Loucy (cell line): ENCODE results near the gene FOXD1.
"Not testable (repeated sequence)": the region's sequence is repeated elsewhere in the genome, so short reads cannot be mapped to it uniquely, and the experiment has no call there.

Experiments
- H2AFZ ChIP-seq: fragments of 200-600 bp; sonication (generic); 2 replicates; pipeline ENCODE4 v1.6.0; 2016; ENCODE audit warnings: antibody characterized with exemption, mild to moderate bottlenecking, low read length, moderate library complexity
- H3F3A ChIP-seq: fragments of 200-600 bp; 2 replicates; pipeline ENCODE4 v1.6.0; 2016; ENCODE audit warnings: antibody characterized with exemption, low read depth, mild to moderate bottlenecking
- H3K27me3 ChIP-seq: fragments of 200-600 bp; sonication (generic); 2 replicates; pipeline ENCODE4 v1.6.1; 2014; ENCODE audit warnings: low read length, mild to moderate bottlenecking; ENCODE audit not compliant: insufficient read depth, poor library complexity, severe bottlenecking
- H3K36me3 ChIP-seq: fragments of 200-600 bp; sonication (generic); 2 replicates; pipeline ENCODE4 v1.6.1; 2016; ENCODE audit warnings: low read length; ENCODE audit not compliant: insufficient read depth
- H3K4me1 ChIP-seq: fragments of 200-600 bp; sonication (generic); 2 replicates; pipeline ENCODE4 v1.5.1; 2014; ENCODE audit warnings: low read length, mild to moderate bottlenecking; ENCODE audit not compliant: insufficient read depth, poor library complexity, severe bottlenecking
- H3K4me2 ChIP-seq: fragments of 200-600 bp; sonication (generic); 2 replicates; pipeline ENCODE4 v1.6.0; 2014; ENCODE audit warnings: antibody characterized with exemption, low read length, low read depth, mild to moderate bottlenecking; ENCODE audit not compliant: poor library complexity, severe bottlenecking
- H3K4me3 ChIP-seq: fragments of 200-600 bp; sonication (generic); 2 replicates; pipeline ENCODE4 v1.5.1; 2014; ENCODE audit warnings: low read length, mild to moderate bottlenecking, mixed read lengths; ENCODE audit not compliant: poor library complexity, severe bottlenecking
- H3K79me2 ChIP-seq: fragments of 200-600 bp; sonication (generic); 2 replicates; pipeline ENCODE4 v1.6.1; 2014; ENCODE audit warnings: low read length; ENCODE audit not compliant: insufficient read depth
- H3K9ac ChIP-seq: fragments of 200-600 bp; sonication (generic); 2 replicates; pipeline ENCODE4 v1.6.0; 2014; ENCODE audit warnings: mild to moderate bottlenecking, low read depth, low read length, moderate library complexity; ENCODE audit not compliant: poor library complexity, severe bottlenecking
- H3K9me2 ChIP-seq: fragments of 200-600 bp; sonication (generic); replicated peaks from 2 replicates; pipeline ENCODE4 v1.6.1; 2016; ENCODE audit warnings: low read depth, low read length, mixed read lengths
- H3K9me3 ChIP-seq: fragments of 200-600 bp; sonication (generic); 2 replicates; pipeline ENCODE4 v1.6.1; 2014; ENCODE audit warnings: mild to moderate bottlenecking, antibody characterized with exemption, low read length, low read depth; ENCODE audit not compliant: insufficient read depth
- H4K20me1 ChIP-seq: fragments of 200-600 bp; sonication (generic); 2 replicates; pipeline ENCODE4 v1.6.0; 2014; ENCODE audit warnings: antibody characterized with exemption, low read length, mild to moderate bottlenecking; ENCODE audit not compliant: insufficient read depth, poor library complexity, severe bottlenecking
- CTCF ChIP-seq: fragments of 200-600 bp; sonication (generic); conservative IDR thresholded peaks from 2 replicates; pipeline ENCODE4 v1.5.1; 2014; ENCODE audit warnings: mild to moderate bottlenecking, antibody characterized with exemption, low read length
- EZH2phosphoT487 ChIP-seq: fragments of 200-600 bp; IDR thresholded peaks from 2 replicates; pipeline ENCODE4 v1.6.1; 2018; ENCODE audit warnings: antibody characterized with exemption, mild to moderate bottlenecking, moderate library complexity, borderline replicate concordance

FOXD1 gene

DNA sequence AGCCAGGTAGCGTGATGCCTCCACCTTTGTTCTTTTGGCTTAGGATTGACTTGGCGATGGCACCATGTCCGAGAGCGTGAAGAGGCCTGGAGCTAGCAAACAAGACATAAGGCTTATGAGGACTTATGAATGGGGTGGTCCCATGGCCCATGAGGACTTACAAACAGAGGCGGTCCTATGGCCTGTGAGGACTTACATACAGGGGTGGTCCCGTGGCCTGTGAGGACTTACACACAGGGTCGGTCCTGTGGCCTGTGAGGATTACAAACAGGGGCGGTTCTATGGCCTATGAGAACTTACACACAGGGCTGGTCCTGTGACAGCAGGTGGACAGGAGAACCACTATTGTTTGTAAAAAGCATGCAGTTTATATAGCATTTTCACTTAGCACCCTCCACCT is 21.3 kb upstream of the FOXD1 start:
- Histone ChIP-seq H3K4me2 (no peak overlapping the region), H3F3A (no peaks in the 10 kb centered on the region), H3K9ac (no peak overlapping the region), H4K20me1 (no peaks in the 10 kb centered on the region), H3K36me3 (no peaks in the 10 kb centered on the region), H3K4me1 (no peaks in the 10 kb centered on the region), H3K4me3 (no peak overlapping the region), H3K9me2 (no peaks in the 10 kb centered on the region), H3K9me3 (no peaks in the 10 kb centered on the region), H2AFZ (no peak overlapping the region), H3K27me3 (no peaks in the 10 kb centered on the region), H3K79me2 (no peaks in the 10 kb centered on the region)
- no peak for TF ChIP-seq CTCF
- no peak for TF ChIP-seq EZH2phosphoT487

DNA sequence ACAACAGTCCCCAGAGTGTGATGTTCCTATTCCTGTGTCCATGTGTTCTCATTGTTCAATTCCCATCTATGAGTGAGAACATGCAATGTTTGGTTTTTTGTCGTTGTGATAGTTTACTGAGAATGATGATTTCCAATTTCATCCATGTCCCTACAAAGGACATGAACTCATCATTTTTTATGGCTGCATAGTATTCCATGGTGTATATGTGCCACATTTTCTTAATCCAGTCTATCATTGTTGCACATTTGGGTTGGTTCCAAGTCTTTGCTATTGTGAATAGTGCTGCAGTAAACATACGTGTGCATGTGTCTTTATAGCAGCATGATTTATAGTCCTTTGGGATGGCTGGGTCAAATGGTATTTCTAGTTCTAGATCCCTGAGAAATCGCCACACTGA is 20.1 kb upstream of the FOXD1 start:
- H2AFZ ChIP-seq, H3K36me3 ChIP-seq, H3K9me2 ChIP-seq, H3K4me3 ChIP-seq, H3K4me1 ChIP-seq, H3K9me3 ChIP-seq, H3K4me2 ChIP-seq, H3K9ac ChIP-seq, H3K79me2 ChIP-seq, H3K27me3 ChIP-seq, H3F3A ChIP-seq, H4K20me1 ChIP-seq: not testable (repeated sequence)

DNA sequence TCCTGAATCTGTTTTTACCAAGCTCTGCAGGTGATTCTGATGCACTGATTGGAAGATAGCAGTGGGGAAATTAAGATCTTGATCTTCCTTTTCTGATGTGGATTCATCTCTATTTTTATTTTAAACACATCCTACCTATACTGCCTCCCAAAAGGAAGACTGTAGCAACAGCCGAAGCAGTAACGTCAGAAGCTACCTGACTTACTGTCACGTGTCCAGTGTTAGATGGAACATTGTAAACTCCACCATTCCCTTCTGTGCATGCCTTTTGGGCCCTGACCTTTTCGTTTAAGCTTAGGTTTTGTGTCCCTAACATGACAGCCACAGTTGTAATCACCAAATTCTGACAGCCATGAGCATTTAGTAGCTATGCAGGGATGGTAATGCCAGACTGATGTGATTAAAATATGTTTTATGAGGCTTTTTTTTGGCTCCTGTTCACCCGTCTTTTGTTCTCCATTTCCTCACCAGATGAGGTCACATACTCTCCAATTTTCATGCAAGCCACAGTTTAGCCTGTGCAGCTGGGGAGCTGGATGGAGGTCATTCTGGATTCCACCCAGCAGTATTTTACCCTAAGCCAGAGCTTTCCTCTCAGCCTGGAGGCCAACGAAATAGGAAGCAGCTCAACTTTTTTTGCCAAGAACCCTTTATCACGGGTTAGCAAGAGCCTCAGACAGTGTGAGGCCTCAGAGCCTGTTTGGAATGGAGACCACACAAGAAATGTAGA is 15.6 kb upstream of the FOXD1 start:
- no peak overlapping the region for H3K4me2 ChIP-seq
- TF ChIP-seq EZH2phosphoT487, result no peak
- TF ChIP-seq CTCF, result no peak
- H3K4me1 ChIP-seq, result no peaks in the 10 kb centered on the region
- no peaks in the 10 kb centered on the region for H3K27me3 ChIP-seq
- no peak overlapping the region for H3K9ac ChIP-seq
- H2AFZ ChIP-seq, result no peak overlapping the region
- no peaks in the 10 kb centered on the region for H3K9me2 ChIP-seq
- H3K4me3 ChIP-seq, result no peak overlapping the region
- no peaks in the 10 kb centered on the region for H4K20me1 ChIP-seq
- no peaks in the 10 kb centered on the region for H3K9me3 ChIP-seq
- no peaks in the 10 kb centered on the region for H3K36me3 ChIP-seq
- H3K79me2 ChIP-seq, result no peaks in the 10 kb centered on the region
- H3F3A ChIP-seq, result no peaks in the 10 kb centered on the region

DNA sequence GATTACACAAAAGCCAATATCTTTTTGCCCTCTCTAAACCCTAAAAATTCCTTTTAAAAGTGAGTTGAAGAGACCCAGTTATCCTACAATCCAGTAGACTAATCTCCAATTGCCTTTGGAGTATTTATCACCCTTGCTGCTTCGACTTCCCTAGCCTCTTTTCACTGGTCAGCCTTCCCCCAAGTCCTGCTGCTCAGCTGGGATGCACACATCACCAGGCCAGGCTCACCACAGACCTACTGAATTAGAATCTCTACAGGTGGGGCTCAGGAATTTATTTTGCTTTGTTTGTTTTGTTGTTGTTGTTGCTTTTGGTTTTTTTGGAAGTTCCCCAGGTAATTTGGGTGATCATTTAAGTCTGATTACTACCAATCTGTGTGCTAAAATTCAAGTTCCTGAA is 11.6 kb upstream of the FOXD1 start:
- Histone ChIP-seq H3K4me3 (no peak overlapping the region), H3K9me3 (no peaks in the 10 kb centered on the region), H3K79me2 (no peaks in the 10 kb centered on the region), H3K9me2 (no peaks in the 10 kb centered on the region), H2AFZ (no peak overlapping the region), H3F3A (no peaks in the 10 kb centered on the region), H3K4me1 (no peaks in the 10 kb centered on the region), H4K20me1 (no peaks in the 10 kb centered on the region), H3K36me3 (no peaks in the 10 kb centered on the region), H3K4me2 (no peak overlapping the region), H3K27me3 (no peaks in the 10 kb centered on the region), H3K9ac (no peak overlapping the region)
- TF ChIP-seq EZH2phosphoT487 (no peak), CTCF (no peak)
